Keratinocyte (primary cell): ENCODE data around the gene PRDM11. TPM values are rescaled to one million over a fixed set of nuclear protein-coding genes. Genes with fewer than 3 reads are reported as not detected.

ENCODE experiments used
- DNase-seq: peaks from one replicate; pipeline ENCODE4 v3.0.0-alpha.2; 2011; ENCODE audit warnings: low read depth, missing footprints, low spot score
- FAIRE-seq: peaks from 2 replicates; lab custom pipeline; 2011; peaks lifted over from hg19 to GRCh38; lab: Jason Lieb, UNC
- H2AFZ ChIP-seq: 2 replicates; pipeline ENCODE4 v1.6.0; 2012; ENCODE audit warnings: low read length, control low read depth, inconsistent platforms; ENCODE audit not compliant: control insufficient read depth
- H3K27ac ChIP-seq: 2 replicates; pipeline ENCODE4 v1.5.1; 2011; ENCODE audit warnings: low read length; ENCODE audit not compliant: control insufficient read depth, insufficient read depth
- H3K27me3 ChIP-seq: 3 replicates; pipeline ENCODE4 v1.6.0; 2011; ENCODE audit warnings: low read length; ENCODE audit not compliant: control insufficient read depth, insufficient read depth; ENCODE audit errors: extremely low read depth
- H3K36me3 ChIP-seq, 2 experiments: 2 replicates in 1 of 2; 3 replicates in 1 of 2; pipeline ENCODE4 v1.5.1; 2011; ENCODE audit warnings: low read length in 2 of 2, mild to moderate bottlenecking in 1 of 2; ENCODE audit not compliant: control insufficient read depth in 2 of 2, insufficient read depth in 2 of 2; ENCODE audit errors: extremely low read depth in 1 of 2
- H3K4me1 ChIP-seq: 3 replicates; pipeline ENCODE4 v1.5.1; 2011; ENCODE audit warnings: low read length; ENCODE audit not compliant: control insufficient read depth, insufficient read depth; ENCODE audit errors: extremely low read depth
- H3K4me2 ChIP-seq: 3 replicates; pipeline ENCODE4 v1.6.0; 2011; ENCODE audit warnings: low read depth, low read length; ENCODE audit not compliant: control insufficient read depth, insufficient read depth; ENCODE audit errors: extremely low read depth
- H3K4me3 ChIP-seq, 3 experiments: fragments of 200-600 bp in 1 of 3; sonication (generic) in 1 of 3; 2 replicates in 2 of 3; 3 replicates in 1 of 3; pipeline ENCODE4 v1.5.1; 2011 to 2016; ENCODE audit warnings: low read length in 3 of 3, mild to moderate bottlenecking in 3 of 3, control low read depth in 2 of 3, inconsistent platforms in 1 of 3, low read depth in 1 of 3, mixed read lengths in 1 of 3, mixed run types in 1 of 3, moderate library complexity in 1 of 3; ENCODE audit not compliant: control insufficient read depth in 2 of 3, insufficient read depth in 2 of 3; ENCODE audit errors: extremely low read depth in 1 of 3
- H3K79me2 ChIP-seq: 2 replicates; pipeline ENCODE4 v1.6.0; 2012; ENCODE audit warnings: low read length; ENCODE audit not compliant: control insufficient read depth, insufficient read depth
- H3K9ac ChIP-seq: 3 replicates; pipeline ENCODE4 v1.6.0; 2011; ENCODE audit warnings: low read length; ENCODE audit not compliant: control insufficient read depth, insufficient read depth; ENCODE audit errors: extremely low read depth
- H3K9me1 ChIP-seq: 3 replicates; pipeline ENCODE4 v1.6.0; 2011; ENCODE audit warnings: low read length; ENCODE audit not compliant: control insufficient read depth, insufficient read depth; ENCODE audit errors: extremely low read depth
- H3K9me3 ChIP-seq: 2 replicates; pipeline ENCODE4 v1.5.1; 2012; ENCODE audit warnings: low read depth, low read length; ENCODE audit not compliant: control insufficient read depth
- H4K20me1 ChIP-seq: 3 replicates; pipeline ENCODE4 v1.6.0; 2011; ENCODE audit warnings: low read length; ENCODE audit not compliant: control insufficient read depth, insufficient read depth; ENCODE audit errors: extremely low read depth
- EZH2 ChIP-seq: IDR thresholded peaks from one replicate; pipeline ENCODE4 v1.6.1; 2012; ENCODE audit warnings: inconsistent platforms, mild to moderate bottlenecking, low read length, moderate library complexity
- dilution Hi-C: fragments of 300-500 bp; cut with MboI; formaldehyde crosslinking; loops from one replicate; pipeline ENCODE4 v1.7.0; 2020; ENCODE audit warnings: low sequenced_read_pairs; ENCODE audit not compliant: extremely low pct_ligation_motif_present
- polyA plus RNA-seq, 5 experiments: library from polyadenylated mRNA; depleted of rRNA in 3 of 5; stranded (reverse) in 3 of 5; stranded (forward) in 1 of 5; unstranded in 1 of 5; fragments of >200 nt; gene quantifications; 1 replicate in 1 of 5; 2 replicates in 3 of 5; 3 replicates in 1 of 5; pipeline versions ENCODE4 v1.2.1 to v1.2.3, GENCODE V29; 2011 to 2012; ENCODE audit warnings: missing spikeins in 2 of 5, low read depth in 1 of 5, low replicate concordance in 1 of 5
- TF ChIP-seq, protein P1 (sequence below), 3 experiments: IDR thresholded peaks in 1 of 3; conservative IDR thresholded peaks in 1 of 3; optimal IDR thresholded peaks in 1 of 3; 2 replicates in 2 of 3; 3 replicates in 1 of 3; pipeline versions ENCODE3 to v1.5.1; 2011; ENCODE audit warnings: low read length in 3 of 3, mild to moderate bottlenecking in 3 of 3, moderate library complexity in 2 of 3, control low read depth in 1 of 3, inconsistent platforms in 1 of 3; ENCODE audit not compliant: insufficient read depth in 2 of 3; ENCODE audit errors: extremely low read depth in 1 of 3

Gene PRDM11
- polyA plus RNA-seq, 1 donor (not counting 4 experiments of a cell fraction or from before 2014, with no cell fraction given) = 2.1 TPM

DNA sequence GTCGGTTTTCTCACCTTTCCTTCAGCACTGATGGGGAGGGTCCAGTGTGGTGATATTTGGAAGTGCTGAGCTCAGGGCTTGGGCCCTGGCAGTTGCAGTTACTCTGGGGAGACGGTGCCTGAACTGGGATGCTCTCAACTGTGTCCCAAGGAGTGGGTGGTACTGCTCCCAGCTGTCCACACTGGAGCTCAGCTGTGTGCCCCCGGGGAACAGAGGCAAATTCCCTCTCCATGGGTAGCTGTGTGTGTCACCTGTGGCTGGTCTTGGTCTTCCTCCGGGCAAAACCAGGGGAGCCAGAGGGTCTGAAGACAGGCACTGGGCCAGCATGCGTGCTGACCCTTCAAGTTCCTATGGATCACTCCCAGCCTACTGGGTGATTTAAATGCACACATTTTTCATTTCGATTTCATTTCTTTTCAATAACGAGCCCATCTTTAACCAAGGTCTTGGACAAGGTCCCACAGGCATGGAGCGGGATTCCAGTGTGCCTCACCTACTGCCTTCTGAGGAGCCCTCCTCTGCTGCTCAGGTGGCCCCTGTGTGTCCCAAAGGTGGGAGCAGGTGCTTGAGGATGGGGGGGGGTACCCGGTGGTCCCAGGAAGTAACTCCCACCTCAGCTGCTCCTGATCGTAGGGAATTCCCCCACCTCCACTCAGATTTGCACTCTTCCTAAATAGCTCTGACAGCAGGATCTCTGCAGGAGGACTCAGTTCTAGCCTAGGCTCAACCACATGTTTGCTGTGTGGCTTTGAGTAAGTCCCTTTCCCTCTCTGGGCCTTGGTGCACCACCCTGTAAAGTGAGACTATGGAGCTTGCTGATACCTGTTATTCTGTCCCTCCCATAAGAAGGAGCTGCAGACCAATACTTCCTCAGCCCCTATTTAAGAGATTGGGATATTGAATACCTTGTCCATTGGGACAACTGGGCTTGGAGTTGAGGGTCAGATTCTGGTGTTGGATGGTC, 16.8 kb downstream of the PRDM11 start:
- DNase-seq (no peak), FAIRE-seq (no peak)
- H3K4me1 ChIP-seq = peaks cover 3% of the 10 kb centered on the region
- H3K4me3 ChIP-seq = no peak overlapping the region
- H3K4me2 ChIP-seq = no peak overlapping the region
- no peaks in the 10 kb centered on the region for H3K36me3 ChIP-seq
- no peak overlapping the region for H3K9ac ChIP-seq
- no peaks in the 10 kb centered on the region for H3K79me2 ChIP-seq
- no peak for TF ChIP-seq EZH2
- TF ChIP-seq, protein P1, sequence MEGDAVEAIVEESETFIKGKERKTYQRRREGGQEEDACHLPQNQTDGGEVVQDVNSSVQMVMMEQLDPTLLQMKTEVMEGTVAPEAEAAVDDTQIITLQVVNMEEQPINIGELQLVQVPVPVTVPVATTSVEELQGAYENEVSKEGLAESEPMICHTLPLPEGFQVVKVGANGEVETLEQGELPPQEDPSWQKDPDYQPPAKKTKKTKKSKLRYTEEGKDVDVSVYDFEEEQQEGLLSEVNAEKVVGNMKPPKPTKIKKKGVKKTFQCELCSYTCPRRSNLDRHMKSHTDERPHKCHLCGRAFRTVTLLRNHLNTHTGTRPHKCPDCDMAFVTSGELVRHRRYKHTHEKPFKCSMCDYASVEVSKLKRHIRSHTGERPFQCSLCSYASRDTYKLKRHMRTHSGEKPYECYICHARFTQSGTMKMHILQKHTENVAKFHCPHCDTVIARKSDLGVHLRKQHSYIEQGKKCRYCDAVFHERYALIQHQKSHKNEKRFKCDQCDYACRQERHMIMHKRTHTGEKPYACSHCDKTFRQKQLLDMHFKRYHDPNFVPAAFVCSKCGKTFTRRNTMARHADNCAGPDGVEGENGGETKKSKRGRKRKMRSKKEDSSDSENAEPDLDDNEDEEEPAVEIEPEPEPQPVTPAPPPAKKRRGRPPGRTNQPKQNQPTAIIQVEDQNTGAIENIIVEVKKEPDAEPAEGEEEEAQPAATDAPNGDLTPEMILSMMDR (optimal IDR thresholded peaks at IDR 0.05 in 1 of 3, IDR thresholded peaks at IDR 0.05 in 1 of 3, conservative IDR thresholded peaks at IDR 0.05 in 1 of 3; ENCODE audit: extremely low read depth in 1 of 3, insufficient read depth in 2 of 3, low read length in 3 of 3) = no peak
- H3K9me3 ChIP-seq = no peaks in the 10 kb centered on the region
- no peaks in the 10 kb centered on the region for H3K9me1 ChIP-seq
- H4K20me1 ChIP-seq = no peaks in the 10 kb centered on the region
- H3K27ac ChIP-seq = no peak overlapping the region
- dilution Hi-C loops = no loop called here
- no peak overlapping the region for H2AFZ ChIP-seq
- peaks cover 3% of the 10 kb centered on the region for H3K27me3 ChIP-seq

DNA sequence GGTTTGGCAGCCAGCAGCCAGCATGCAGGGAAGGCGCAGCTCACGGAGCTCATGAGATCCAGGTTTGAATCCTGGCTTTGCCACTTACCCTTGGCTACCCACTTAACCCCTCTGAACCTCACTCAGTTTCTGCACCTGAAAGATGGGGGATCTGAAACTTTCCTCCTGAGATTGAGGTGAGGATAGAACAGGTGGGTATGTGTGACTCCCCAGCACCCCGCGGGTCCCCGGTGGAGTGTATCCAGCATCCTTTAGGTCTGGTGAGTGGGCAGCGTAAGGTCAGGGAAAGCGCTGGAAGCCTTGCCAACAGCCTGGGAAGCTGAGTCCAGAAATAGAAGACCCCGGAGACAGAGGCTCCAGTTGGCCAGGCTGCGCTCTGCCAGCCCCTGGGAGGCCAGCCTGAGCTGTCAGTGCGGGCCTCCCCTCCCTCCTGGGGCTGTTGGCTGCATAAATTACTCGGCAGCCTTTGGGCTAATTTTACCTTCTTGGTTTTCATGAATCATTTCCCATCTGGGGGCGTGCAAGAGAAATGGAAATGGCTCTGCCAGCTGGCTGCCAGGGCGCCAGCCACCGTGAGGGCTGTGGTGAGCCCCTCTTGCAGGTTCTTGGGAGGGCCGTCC, 17.6 kb downstream of the PRDM11 start:
- no peaks in the 10 kb centered on the region for H4K20me1 ChIP-seq
- dilution Hi-C loops = no loop called here
- no peak overlapping the region for H3K9ac ChIP-seq
- no peaks in the 10 kb centered on the region for H3K36me3 ChIP-seq
- no peak overlapping the region for H3K4me3 ChIP-seq
- H3K79me2 ChIP-seq = no peaks in the 10 kb centered on the region
- H3K4me2 ChIP-seq = no peak overlapping the region
- FAIRE-seq (no peak), DNase-seq (no peak)
- no peaks in the 10 kb centered on the region for H3K4me1 ChIP-seq
- H2AFZ ChIP-seq = no peak overlapping the region
- H3K27me3 ChIP-seq = peaks cover 3% of the 10 kb centered on the region
- TF ChIP-seq, protein P1 (optimal IDR thresholded peaks at IDR 0.05 in 1 of 3, IDR thresholded peaks at IDR 0.05 in 1 of 3, conservative IDR thresholded peaks at IDR 0.05 in 1 of 3; ENCODE audit: extremely low read depth in 1 of 3, insufficient read depth in 2 of 3, low read length in 3 of 3) = no peak
- TF ChIP-seq EZH2 = no peak
- no peaks in the 10 kb centered on the region for H3K9me1 ChIP-seq
- no peak overlapping the region for H3K27ac ChIP-seq
- H3K9me3 ChIP-seq = no peaks in the 10 kb centered on the region
